Heart left ventricle (tissue), 16 donors: ENCODE results near the gene PIK3C2G. TPM values are rescaled to one million over a fixed set of nuclear protein-coding genes. Genes with fewer than 3 reads are reported as not detected.

Experiments
- ATAC-seq, 4 donors: fragments of 200-7000 bp; cut with Tn5 transposase; one replicate each; pipeline ENCODE4 v1.9.1; 2020 to 2022; ENCODE audit warnings: moderate library complexity in 4 of 4, mild to moderate bottlenecking in 3 of 4, moderate number of reproducible peaks in 1 of 4
- DNase-seq, 5 donors: peaks; one replicate each; pipeline ENCODE4 v3.0.0-alpha.2; 2020
- H3K27ac ChIP-seq, 12 donors: fragments of 200-600 bp; sonication (generic) in 4 of 12; one replicate each; pipeline versions ENCODE4 v1.5.0 to v1.8.0; 2016 to 2022; ENCODE audit warnings: mild to moderate bottlenecking in 2 of 12
- H3K27me3 ChIP-seq, 9 donors: fragments of 200-600 bp; sonication (generic) in 2 of 9; one replicate each; pipeline versions ENCODE4 v1.5.1 to v1.8.0; 2016 to 2022; ENCODE audit warnings: mild to moderate bottlenecking in 3 of 9
- H3K36me3 ChIP-seq, 9 donors: fragments of 200-600 bp; sonication (generic) in 2 of 9; one replicate each; pipeline versions ENCODE4 v1.5.0 to v1.8.0; 2018 to 2022; ENCODE audit warnings: mild to moderate bottlenecking in 2 of 9
- H3K4me1 ChIP-seq, 12 donors: fragments of 200-600 bp; sonication (generic) in 4 of 12; one replicate each; pipeline versions ENCODE4 v1.5.0 to v1.8.0; 2016 to 2022; ENCODE audit warnings: mild to moderate bottlenecking in 3 of 12
- H3K4me3 ChIP-seq, 12 donors: fragments of 200-600 bp; sonication (generic) in 4 of 12; one replicate each; pipeline versions ENCODE4 v1.5.0 to v1.8.0; 2017 to 2022; ENCODE audit warnings: mild to moderate bottlenecking in 9 of 12, moderate library complexity in 4 of 12
- H3K9me3 ChIP-seq, 12 donors: fragments of 200-600 bp; sonication (generic) in 4 of 12; one replicate each; pipeline versions ENCODE4 v1.5.0 to v1.8.0; 2016 to 2022; ENCODE audit warnings: mild to moderate bottlenecking in 1 of 12
- CTCF ChIP-seq, 12 donors: fragments of 200-600 bp; sonication (generic) in 4 of 12; IDR thresholded peaks; one replicate each; pipeline versions ENCODE4 v1.5.0 to v1.8.0; 2018 to 2022; ENCODE audit warnings: antibody characterized with exemption in 12 of 12, mild to moderate bottlenecking in 5 of 12
- POLR2A ChIP-seq, 2 donors: fragments of 450-650 bp; IDR thresholded peaks; one replicate each; pipeline ENCODE4 v1.6.1; 2017; ENCODE audit warnings: antibody characterized with exemption in 2 of 2, mild to moderate bottlenecking in 2 of 2, moderate library complexity in 2 of 2
- intact Hi-C, 10 donors: fragments of 100-400 bp; cut with DNase I; formaldehyde crosslinking; loops; one replicate each; pipeline versions ENCODE4 v1.11.1 to v1.14.2; 2022
- polyA plus RNA-seq, 2 donors: library from polyadenylated mRNA; stranded (reverse); fragments of 200-250 nt; gene quantifications; one replicate each; pipeline ENCODE4 v1.2.3, GENCODE V29; 2013
- total RNA-seq, 9 donors: library from RNA; depleted of rRNA in 2 of 9; stranded (reverse); fragments of >200 nt in 2 of 9; fragmentation: NEBNext Ultra II Directional in 3 of 9; extraction: Animal tissue kit (Norgen Biotek cat#: 25700) in 3 of 9; gene quantifications; one replicate each; pipeline versions ENCODE4 v1.1.0 to v1.2.4, GENCODE V29; 2016 to 2023
- donor health status: ischemic (EF 13 %, LVEDD 7.1; RV severe dilation, severe dysfunction).
- donor health status: healthy with polysubstance abuse.
- donor health status: DM: no; HTN: yes; CAD: no.
- donor health status: DM: no; HTN: no; CAD: no.
- donor health status: ischemic (EF 25% LVEDD 6.9; RV normal size, moderate dysfunction).
- donor health status: ischemic (EF 25% LVEDD 5.7; RV mildly dilated, moderate dysfunction).
- donor health status: healthy.
- donor health status: DM: yes; HTN: yes; CAD: no.
- donor health status: ischemic (EF 35%, LVEDD 5.7; RV mildly dilated, moderate dysfunction).
- donor health status: nonischemic (EF 11% LVEDD 7.7; RV severe dilation, severe dysfunction).
- donor health status: DM: yes; HTN: yes; CAD: no.
- donor health status: PGD.
- donor health status: ischemic (EF 29% LVEDD 5.4; RV normal size, mild dysfunction).
- donor health status: nonischemic (EF 23%, LVEDD 6.1; RV moderate dilation, normal function).

Gene PIK3C2G
- total and polyA plus RNA-seq, 11 donors: not detected

GRCh38 chr12:18583655-18584054 is 322.3 kb downstream of the PIK3C2G start:
- DNase-seq (no peak), ATAC-seq (no peak)
- H3K27ac ChIP-seq: no peak overlapping the region
- TF ChIP-seq CTCF (IDR thresholded peaks at IDR 0.05): no peak
- TF ChIP-seq POLR2A (IDR thresholded peaks at IDR 0.05): no peak
- H3K36me3 ChIP-seq: no peaks in the 10 kb centered on the region
- H3K4me1 ChIP-seq: no peaks in the 10 kb centered on the region
- intact Hi-C loops: loop anchor here in 1 of 10 donors (10.0 kb wide), 1 partner anchor 51 kb away; no protein-coding TSS in a partner anchor
- no peaks in the 10 kb centered on the region for H3K27me3 ChIP-seq
- no peak overlapping the region for H3K4me3 ChIP-seq
- peaks cover 0 to 46% (median 2%) of the 10 kb centered on the region in 12 donors for H3K9me3 ChIP-seq

DNA sequence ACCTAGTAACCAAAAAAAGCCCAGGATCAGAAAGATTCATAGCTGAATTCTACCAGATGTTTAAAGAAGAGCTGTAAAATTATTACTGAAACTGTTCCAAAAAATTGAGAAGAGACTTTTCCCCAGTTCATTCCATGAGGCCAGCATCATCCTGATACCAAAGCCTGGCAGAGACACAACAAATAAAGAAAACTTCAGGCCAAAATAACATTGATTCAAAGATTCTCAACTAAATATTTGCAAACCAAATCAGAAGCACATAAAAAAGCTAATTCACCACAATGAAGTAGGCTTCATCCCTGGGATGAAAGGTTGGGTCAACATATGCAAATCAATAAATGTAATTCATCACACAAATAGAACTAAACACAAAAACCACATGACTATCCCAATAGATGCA is 325.3 kb downstream of the PIK3C2G start:
- TF ChIP-seq CTCF (IDR thresholded peaks at IDR 0.05) (no peak), POLR2A (IDR thresholded peaks at IDR 0.05) (no peak)

DNA sequence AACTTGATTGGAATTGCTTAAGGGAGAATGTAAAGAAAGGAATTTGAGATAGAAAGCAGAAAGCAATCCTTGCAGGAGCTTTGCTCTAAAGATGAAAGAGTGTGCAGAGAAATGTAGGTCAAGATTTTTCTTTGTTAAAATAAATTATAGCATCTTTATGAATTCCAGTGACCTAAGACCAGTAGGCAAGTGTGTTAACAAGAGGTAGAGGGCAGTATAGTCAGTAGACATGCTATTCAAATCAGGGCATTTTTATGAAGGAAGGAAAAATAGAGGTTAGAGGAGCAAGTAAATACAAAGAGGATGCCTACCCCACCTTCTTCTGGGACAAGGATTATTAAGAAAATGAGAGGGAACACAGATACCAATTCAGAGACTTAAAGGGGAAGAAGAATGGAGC is 328.0 kb downstream of the PIK3C2G start:
- no peak overlapping the region for H3K4me3 ChIP-seq
- intact Hi-C loops: loop anchor here in 1 of 10 donors (10.0 kb wide), 1 partner anchor 45 kb away; no protein-coding TSS in a partner anchor
- DNase-seq: no peak
- TF ChIP-seq POLR2A (IDR thresholded peaks at IDR 0.05) (no peak), CTCF (IDR thresholded peaks at IDR 0.05) (peak in 4 of 12 donors; percentile 15 to 25 (median 20))
- no peaks in the 10 kb centered on the region for H3K4me1 ChIP-seq
- no peak for ATAC-seq
- no peaks in the 10 kb centered on the region for H3K36me3 ChIP-seq
- H3K9me3 ChIP-seq: peaks cover 0 to 36% (median 1%) of the 10 kb centered on the region in 12 donors
- H3K27me3 ChIP-seq: no peaks in the 10 kb centered on the region
- H3K27ac ChIP-seq: no peak overlapping the region

More for the DNA sequence above, 325.3 kb downstream of the PIK3C2G start:
- Histone ChIP-seq H3K36me3 (no peaks in the 10 kb centered on the region), H3K27ac (no peak overlapping the region), H3K4me1 (no peaks in the 10 kb centered on the region), H3K27me3 (no peaks in the 10 kb centered on the region), H3K9me3 (peaks cover 0 to 46% (median 2%) of the 10 kb centered on the region in 12 donors), H3K4me3 (no peak overlapping the region)
- no peak for DNase-seq
- ATAC-seq: no peak
- intact Hi-C loops: loop anchor here in 1 of 10 donors (10.0 kb wide), 1 partner anchor 48 kb away; no protein-coding TSS in a partner anchor

DNA sequence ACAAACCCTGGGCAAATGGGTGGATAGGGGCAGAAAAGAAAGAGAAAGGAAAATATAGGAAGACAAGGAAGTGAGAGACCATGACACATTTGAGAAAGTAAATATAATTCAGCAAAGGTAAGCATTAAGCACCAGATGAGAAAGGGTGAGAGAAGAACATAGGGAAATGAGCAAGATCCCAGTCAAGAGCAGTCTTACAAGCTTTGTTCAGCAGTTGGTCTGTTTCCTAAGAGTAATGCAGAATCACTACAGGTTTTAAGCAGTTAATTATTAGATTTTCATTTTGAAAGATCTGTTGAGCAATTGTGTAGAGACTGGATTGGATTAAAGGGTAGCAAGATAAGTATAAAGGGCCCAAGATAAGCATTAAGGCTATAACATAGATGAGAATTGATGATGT is 330.2 kb downstream of the PIK3C2G start:
- no peaks in the 10 kb centered on the region for H3K36me3 ChIP-seq
- H3K27me3 ChIP-seq: no peaks in the 10 kb centered on the region
- no peak for TF ChIP-seq CTCF (IDR thresholded peaks at IDR 0.05)
- no peak for TF ChIP-seq POLR2A (IDR thresholded peaks at IDR 0.05)
- H3K4me1 ChIP-seq: no peaks in the 10 kb centered on the region
- no peak overlapping the region for H3K27ac ChIP-seq
- intact Hi-C loops: no loop called here
- H3K4me3 ChIP-seq: no peak overlapping the region
- peaks cover 0 to 21% (median 0%) of the 10 kb centered on the region in 12 donors for H3K9me3 ChIP-seq
- ATAC-seq (no peak), DNase-seq (no peak)
